GM18873 (cell line): ENCODE data around the gene LPP.

Source experiments
- ATAC-seq: cut with Tn5 transposase; IDR thresholded peaks from one replicate; pipeline ENCODE4 v1.9.1; 2021; ENCODE audit warnings: mild to moderate bottlenecking, moderate library complexity, moderate number of reproducible peaks; ENCODE audit not compliant: unreplicated experiment, low FRiP score

Gene LPP

DNA sequence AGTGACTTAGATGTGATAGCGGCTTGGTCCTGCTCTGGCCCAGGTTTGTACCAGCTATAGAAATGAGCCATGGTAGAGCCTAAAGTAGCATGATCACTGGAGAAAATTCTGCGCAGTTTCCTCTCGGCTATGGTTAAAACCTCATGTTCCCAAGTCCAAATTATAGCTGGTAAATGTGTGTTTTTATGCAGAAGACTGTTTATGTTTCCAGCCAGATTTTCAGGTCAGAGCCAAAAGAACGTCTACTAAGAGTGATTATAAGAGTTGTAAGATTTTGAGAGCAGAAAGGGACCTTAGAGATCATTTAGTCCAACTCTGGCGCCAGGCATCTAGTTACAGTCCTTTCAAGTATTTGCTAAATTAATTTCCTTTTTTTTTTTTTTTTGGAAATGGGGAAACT, 333.7 kb downstream of the LPP start:
- no peak for ATAC-seq

DNA sequence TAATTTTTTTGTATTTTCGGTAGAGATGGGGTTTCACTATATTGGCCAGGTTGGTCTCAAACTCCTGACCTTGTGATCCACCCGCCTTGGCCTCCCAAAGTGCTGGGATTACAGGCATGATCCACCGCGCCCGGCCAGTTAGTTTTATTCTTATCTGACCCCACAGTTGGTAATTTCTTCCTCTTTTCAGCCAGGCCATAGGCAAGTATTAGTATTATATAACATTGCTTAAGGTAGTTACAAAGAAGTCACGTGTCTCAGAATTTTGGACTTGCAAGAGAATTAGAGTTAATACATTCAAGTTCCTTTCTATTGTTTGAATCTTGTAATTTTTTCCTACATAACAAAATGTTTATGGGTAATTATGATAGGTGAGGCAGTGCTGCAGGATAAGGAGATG, 334.8 kb downstream of the LPP start:
- no peak for ATAC-seq

DNA sequence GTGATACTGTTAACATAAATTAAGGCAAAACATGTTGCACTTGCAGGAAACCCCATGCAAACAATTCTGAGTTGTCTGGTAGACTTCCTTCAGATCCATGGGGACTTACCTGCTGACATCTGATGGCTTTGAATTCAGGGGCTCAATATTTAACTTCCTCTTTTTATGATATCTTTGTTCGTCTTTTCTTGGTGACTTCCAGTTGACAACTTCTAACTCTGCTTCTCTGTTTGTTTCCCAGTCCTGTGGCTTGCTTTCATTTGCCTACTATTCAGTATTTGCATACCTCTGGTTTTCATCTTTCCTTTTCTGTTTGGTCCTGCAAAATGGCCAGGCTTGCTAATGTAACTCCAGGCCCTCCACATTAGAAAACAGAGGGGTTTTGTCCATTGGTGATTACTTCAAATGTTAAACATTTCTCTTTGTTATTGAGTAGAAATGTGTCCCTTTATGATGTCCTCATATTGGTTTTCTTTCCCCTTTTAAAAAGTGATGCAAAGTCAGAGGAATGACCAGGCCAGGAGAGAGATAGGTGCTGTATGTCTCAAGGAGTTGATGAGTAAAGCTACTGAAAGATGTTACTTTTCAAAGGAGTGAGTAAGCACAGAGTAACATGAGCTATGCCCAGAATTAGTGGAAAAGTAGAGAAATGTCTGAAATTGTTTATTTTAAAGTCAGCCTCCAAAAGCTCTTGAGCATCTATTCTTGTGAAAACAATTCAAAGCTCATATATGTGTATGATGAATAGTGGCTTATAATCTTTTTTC, 335.9 kb downstream of the LPP start:
- no peak for ATAC-seq

DNA sequence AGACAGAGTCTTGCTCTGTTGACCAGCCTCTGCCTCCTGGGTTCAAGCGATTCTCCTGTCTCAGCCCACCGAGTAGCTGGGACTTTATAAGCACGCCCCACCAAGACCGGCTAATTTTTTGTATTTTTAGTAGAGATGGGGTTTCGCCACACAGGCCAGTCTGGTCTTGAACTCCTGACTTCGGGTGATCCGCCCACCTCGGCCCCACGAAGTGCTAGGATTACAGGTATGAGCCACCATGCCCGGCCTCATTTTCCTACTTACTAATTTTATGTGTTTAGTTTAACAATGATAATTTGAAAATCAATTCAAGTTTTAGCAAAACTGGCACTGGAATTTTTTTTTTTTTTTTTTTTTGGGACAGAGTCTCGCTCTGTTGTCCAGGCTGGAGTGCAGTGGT, 336.5 kb downstream of the LPP start:
- ATAC-seq = no peak

DNA sequence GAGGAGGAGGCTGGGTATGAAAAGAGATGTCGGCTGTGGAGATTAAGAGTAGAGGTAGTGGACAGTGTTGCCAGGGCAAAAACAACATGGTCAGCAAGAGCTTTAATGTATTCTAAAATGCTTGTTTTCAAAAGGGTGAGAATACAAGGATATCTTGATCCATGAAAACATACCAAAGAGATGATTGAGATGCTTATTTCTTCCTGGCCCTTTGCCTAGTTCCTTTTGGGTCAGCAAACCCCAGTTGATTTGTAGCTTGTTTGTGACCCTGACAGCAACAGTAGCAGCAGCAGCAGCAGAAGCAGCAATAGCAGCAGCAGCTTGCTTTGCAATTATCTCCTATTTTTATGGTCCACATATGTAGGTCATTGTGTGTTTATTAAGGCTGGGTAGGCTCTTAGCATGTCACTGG, 337.3 kb downstream of the LPP start:
- no peak for ATAC-seq

DNA sequence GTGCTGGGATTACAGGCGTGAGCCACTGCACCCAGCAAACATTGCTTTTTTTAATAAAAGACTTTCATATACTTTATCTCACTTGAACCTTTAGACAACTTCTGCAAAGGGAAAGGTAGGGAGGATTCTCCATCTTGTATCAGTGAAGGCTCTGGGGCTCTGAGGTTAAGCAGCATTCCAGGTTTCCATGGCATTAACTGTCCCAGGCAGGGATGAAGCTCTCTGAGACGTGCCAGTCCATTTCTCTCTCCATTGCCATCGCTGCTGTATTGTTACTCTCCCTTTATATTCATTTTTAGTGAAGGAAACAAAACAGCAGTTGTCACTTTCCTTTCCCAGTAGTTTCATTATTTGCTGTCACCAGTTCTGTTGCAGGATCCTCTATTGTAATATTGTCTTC, 342.4 kb downstream of the LPP start:
- no peak for ATAC-seq

DNA sequence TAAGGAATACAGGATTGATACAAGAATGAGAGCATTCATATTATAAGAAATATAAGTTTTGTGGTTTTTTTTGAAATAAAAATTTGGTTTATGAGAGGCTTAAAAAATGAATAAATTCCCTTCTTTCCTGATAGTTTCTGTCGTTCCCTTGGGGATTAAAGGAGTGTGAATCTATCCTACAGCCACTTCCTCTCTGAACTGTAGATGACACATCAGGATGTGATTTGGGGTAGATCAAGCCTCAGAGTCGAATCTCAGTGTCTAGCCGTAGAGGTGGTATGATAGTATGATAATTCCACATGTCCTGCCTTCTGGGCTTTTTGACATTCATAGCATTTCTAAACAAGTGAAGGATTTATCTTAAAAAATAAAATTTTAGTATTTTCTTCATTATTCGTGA, 343.1 kb downstream of the LPP start:
- ATAC-seq = no peak

DNA sequence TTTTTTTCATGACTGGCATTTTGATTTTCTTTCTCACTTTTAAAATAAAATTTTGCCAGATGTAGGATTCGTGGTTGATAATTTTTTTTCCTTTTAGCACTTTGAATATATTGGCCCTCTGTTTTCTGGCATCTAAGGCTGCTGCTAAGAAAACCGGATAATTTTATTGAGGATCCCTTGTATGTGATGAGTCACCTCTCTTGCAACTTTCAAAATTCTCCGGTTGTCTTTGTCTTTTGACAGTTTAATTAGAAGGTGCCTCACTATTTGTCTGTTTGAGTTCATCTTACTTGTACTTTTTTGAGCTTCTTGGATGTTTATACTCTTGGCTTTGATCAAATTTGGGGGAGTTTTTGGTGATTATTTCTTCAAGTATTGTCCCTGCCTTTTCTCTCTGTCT, 349.7 kb downstream of the LPP start:
- ATAC-seq = no peak

DNA sequence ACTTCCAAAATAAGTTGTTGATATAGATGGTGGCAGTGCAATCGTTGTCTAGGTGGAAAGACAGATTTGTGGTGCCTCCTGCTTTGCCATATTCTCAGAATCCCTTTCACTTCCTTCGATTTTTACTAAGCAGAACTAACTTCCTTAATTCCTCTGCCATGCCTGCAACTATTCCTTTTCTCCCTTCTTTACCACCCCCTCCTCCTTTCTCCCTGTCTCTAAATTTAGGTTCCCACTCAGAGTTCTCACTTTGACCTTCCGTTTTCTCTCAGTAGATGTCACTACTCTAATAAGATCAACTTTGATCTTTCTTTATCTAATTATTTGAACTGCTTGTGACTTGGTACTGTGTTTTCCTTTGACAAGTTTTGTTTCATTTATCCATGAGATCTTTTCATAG, 351.2 kb downstream of the LPP start:
- ATAC-seq = no peak

DNA sequence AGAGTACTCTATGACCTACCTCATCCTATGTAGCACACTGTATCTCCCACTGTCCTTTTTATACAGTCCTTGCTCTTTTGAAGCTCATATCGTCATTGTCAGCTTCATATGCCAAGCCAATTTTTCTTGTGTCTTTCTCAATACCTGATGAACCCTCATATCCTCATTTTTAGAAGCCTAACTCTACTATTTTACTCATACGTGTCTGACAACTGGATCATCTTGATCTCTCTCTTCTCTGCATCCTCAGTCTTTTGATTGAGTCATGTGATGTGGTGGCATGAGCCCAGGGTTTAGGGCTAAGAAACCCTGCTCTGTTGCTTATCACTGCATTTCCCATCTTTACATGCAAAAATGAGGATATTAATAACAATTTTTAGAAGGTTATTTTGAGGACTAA, 352.0 kb downstream of the LPP start:
- no peak for ATAC-seq

DNA sequence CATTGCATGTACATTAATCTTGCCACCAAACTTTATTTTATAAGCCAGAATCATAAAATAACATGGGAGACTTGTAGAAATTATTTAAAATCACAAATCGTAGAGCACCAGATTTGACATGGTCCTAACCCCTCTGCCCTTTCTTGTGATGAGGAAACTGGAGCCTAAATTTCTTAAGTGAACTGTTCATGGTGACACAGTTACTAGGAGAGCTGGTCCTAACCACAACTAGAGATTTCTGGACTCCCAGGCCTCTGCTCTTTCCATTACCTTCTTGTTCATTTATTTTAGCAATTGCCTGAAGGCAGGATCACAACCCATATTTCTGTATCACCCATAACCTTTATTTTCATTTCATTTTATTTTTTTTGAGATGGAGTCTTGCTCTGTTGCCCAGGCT, 352.5 kb downstream of the LPP start:
- no peak for ATAC-seq

DNA sequence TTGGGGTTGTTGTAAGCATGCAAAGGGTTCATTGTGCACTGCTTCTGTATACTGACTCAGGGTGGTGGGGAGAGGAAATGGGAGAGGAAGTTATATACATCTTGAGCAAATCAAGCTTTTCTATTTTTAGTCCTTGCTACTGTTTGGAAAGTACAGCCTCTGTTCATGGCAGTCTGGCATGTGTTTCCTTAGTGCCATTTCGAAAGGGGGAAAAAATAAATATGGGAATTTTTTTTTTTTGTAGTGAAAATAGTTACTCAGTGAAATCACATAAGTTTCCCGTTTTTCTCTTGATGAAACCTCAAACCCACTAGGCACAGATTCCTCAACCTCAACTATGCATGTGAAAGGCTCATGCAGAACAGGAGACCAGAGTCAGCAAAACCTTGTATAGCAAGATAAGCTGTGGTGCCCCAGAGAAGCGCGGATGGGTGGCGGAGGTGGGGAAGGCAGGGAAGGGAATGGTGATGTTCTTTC, 353.3 kb downstream of the LPP start:
- ATAC-seq = no peak

DNA sequence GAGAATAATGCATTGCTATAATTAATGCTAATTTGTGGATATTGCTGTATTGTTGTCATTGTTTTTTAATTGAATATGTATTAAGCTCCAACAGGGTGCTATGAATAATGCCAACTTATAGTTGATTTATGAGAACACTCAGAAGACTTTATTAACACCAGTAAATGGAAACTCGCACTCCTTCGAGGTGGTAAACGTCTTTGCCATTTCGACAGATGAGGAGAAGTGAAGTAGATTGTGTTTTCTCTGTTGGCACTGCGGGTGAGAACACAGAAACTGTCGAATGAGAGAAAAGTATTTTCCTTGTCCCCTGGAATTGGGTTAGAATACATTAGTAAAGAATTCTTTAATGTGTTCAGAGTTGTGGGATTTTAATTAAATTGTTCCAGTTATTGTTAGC, 354.5 kb downstream of the LPP start:
- no peak for ATAC-seq

DNA sequence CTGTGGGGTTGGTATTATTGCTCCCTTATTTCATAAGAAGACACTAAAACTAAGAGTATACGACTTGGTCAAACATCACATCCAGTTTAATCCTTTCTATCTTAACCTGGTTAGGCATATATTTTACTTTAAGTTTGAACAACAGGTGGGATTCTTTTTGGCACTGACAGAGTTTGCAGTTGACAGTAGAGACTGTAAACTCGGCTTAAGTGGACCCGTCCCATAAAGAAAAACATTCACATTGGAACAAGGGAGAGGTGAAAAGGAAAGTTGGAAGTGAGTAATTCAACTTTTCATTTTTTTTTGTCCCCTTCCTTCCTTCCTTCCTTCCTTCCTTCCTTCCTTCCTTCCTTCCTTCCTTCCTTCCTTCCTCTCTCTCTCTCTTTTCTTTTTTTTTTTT, 355.4 kb downstream of the LPP start:
- no peak for ATAC-seq

DNA sequence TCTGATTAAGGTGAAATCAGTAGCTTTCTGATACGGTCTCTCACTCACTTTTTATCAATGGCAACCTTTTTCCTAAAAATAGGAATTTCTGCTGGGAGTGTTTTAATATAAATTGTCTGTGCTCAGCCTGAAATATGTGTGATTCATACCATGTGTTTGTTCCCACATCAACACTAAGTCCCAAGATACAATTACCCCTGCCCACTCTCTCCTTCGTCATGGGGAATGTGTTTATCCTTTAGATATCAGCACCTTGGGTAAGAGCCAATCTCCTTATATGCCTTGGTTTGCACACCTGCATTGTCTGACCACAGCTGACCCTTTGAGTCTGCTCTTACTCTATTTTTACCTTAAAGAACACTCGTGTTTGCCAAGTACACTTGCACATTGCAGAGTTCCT, 356.4 kb downstream of the LPP start:
- ATAC-seq = no peak

DNA sequence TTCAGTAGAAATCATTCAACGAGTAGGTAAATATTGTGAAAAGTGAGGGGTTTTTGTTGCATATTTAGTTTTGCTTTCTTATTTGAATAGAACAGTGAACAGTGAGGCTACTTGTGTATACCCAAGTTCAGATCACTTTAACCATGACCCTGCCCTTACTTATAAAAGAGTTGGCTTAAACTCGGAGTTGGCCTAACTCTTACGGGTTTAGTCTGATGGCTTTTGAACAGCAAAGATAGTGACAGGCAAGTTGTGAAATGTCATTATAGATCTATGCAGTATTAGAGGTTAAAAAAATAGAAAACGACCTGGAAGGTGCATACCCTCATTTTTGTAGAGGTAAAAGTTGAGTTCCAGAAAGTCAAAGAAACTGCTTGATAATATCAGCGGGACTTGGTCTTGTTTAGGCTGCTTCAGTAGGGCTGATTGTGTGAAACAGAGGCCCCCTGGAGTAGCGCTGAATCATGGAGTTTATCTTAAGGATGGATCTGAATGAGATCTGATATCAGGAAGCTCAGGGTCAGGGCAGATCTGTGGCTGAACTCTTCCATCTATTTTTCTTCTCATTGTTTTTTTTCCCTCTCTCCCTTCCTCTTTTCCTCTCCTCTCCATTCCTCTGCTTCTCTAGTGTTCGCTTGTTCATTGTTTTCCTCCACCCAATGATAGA, 359.8 kb downstream of the LPP start:
- no peak for ATAC-seq

DNA sequence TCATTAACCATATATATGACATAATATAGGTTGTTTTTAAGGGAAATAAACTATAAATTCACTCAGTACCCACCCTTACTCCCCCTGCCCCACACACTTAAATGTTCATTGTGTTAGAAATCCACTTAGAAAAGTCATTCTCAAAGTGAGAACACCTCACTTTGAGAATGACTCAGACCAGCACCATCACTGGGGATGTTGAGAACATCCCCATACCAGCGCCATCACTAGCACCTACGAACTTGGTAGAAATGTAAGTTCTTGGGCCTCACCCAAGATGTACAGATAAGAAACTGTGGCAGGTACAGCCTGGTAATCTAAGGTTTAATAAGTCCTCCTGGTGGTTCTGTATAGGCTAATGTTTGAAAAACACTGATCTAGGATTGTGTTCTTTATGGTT, 362.6 kb downstream of the LPP start:
- ATAC-seq = no peak

DNA sequence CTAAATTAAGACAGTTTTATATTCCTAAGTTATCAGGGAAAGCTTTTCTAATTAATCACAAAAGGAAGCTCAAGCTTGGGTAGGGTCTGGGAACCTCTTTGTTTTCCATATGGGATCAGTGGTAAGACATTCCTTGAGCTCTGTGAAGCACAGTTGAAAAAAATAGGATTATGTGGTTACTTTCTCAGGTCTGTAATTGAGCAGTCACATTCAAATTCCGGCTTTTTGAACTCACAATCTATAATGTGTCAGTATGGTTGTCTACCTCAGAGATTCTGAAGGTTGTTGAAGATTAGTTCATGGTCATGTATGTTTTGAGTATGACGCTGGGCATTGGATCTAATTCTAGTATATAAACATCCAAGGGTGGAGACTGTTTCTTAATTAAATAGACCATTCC, 364.5 kb downstream of the LPP start:
- no peak for ATAC-seq

DNA sequence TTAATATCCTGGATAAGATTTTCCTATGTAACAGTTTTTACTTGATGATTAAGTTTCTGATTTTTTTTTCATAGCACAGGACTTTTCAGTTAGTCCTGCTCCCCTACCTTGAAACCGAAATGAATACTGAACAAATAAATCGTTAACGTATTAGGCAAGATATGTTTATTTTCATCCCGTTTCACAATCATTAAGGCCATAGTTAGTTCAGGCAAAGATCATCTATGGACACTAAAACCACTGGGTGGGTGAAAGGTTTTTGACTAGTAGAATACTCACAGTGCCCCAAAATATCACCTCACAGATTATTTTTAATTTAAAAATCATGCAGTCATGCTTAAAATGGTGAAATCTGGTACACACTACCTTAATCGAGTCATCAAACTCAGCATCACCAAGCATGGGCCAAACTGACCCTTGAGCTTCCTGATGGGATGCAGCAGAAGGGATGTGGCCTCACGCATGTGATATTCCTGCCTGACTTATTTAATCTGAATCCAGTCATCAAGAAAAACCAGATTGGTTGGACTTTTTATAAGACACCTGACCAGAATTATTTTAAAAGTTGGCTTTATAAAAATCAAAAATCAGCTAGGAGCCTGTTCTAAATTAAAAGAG, 365.0 kb downstream of the LPP start:
- no peak for ATAC-seq

DNA sequence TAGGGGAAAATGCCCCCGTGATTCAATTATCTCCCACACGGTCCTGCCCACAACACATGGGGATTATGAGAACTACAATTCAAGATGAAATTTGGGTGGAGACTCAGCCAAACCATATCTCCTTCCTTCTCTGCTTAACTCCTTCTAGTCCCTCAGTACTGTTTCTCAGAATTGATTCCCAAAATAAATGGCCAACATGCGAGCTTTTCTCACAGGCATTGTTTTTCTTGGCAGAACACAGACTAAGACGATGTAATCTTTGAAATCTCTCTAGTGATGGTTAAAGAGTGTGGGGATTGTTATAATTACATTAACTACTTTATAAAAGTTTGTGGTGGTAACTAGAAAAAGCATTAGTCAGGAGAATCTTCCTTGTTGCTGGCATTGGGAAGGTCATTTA, 366.5 kb downstream of the LPP start:
- ATAC-seq = no peak

DNA sequence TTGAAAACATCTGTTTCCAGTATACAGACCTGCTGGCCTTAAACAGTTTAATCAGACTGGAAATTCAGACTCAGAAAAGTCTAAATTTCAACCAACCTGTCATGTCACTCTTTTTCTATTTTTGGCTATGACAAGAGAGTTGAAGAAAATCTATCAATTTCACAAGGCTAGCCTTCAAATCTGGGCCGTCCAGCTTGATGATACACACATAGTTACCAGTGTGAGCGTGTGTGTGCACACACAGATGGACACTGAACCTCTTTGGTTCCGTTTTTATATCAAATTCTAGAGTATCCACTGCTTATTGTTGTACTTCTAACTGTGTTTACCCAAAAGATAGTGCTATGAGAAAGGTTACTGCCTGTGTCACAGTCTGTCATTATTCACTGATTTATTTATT, 368.2 kb downstream of the LPP start:
- ATAC-seq = no peak

DNA sequence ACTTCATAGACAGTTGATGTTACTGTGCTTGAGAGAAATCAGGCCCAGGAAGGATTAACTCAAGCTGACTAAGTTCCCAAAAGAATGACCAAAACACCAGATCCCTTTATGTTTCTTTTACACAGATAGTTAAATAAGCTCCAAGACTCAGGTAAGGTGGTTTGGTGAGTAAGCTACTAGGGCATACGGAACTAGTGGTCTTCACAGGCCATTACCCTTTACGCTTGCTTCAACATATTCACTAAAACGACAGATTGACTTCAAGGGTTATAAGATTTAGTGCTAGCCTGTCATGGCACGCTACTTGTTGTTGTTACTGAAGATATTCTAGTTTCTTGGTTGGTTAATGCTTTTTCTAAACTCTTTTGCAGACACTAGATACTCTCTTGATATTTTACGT, 369.3 kb downstream of the LPP start:
- ATAC-seq = no peak
